Stimulated activated naive B cell treated with anti-CD40 and anti-IgM and Interleukin-4, amounts not matched to agents 10 μg/mL and 1 μg/mL and 100 μg/mL, for 72 hours (primary cell): Measurements from ENCODE around the gene TMEM62.
"Not testable (repeated sequence)": the region's sequence is repeated elsewhere in the genome, so short reads cannot be mapped to it uniquely, and the experiment has no call there.

ENCODE experiments used
- ATAC-seq, 2 donors: fragments of 150-1000 bp; cut with Tn5 transposase; replicated peaks; 2 replicates each; pipeline ENCODE4 v1.10.0; 2021; ENCODE audit warnings: moderate library complexity in 1 of 2
- DNase-seq: peaks from one replicate; pipeline ENCODE4 v3.0.0; 2021
- H3K27ac Mint-ChIP-seq: one replicate; pipeline ENCODE4 v1.8.0; 2022; ENCODE audit warnings: mild to moderate bottlenecking, mixed read lengths
- H3K27me3 Mint-ChIP-seq, 2 donors: one replicate each; pipeline ENCODE4 v1.8.0; 2022; ENCODE audit warnings: mixed read lengths in 2 of 2
- H3K36me3 Mint-ChIP-seq, 2 donors: one replicate each; pipeline ENCODE4 v1.8.0; 2022; ENCODE audit warnings: mixed read lengths in 2 of 2, mild to moderate bottlenecking in 1 of 2
- H3K4me1 Mint-ChIP-seq, 2 donors: one replicate each; pipeline ENCODE4 v1.8.0; 2022; ENCODE audit warnings: mixed read lengths in 2 of 2, mild to moderate bottlenecking in 1 of 2
- H3K4me3 Mint-ChIP-seq, 2 donors: one replicate each; pipeline ENCODE4 v1.8.0; 2022; ENCODE audit warnings: mild to moderate bottlenecking in 2 of 2, mixed read lengths in 2 of 2, moderate library complexity in 1 of 2
- H3K9me3 Mint-ChIP-seq, 2 donors: one replicate each; pipeline ENCODE4 v1.8.0; 2022; ENCODE audit warnings: mixed read lengths in 2 of 2, mild to moderate bottlenecking in 1 of 2

TMEM62 gene

DNA sequence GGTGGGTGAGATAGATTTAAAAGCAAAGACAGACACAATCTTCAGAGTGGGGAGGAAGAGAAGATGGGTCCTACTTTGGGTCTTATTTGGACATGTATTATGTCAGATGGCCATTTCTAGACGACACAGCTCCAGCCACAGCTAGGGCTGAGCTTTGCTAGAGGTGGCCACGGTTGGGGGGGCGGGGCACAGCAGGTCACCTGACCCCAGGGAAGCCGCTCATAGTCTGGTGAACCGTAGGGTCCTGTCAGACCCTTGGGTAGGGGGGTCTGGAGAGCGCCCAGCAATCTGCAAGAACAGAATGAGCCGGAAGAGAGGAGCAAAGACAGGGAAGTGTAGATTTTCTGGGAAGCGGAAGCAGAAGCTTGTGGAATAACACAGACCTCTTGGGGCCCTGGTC is 80.8 kb downstream of the TMEM62 start:
- DNase-seq (no peak), ATAC-seq (no peak)
- Mint-ChIP-seq H3K4me1 (no peaks in the 10 kb centered on the region), H3K9me3 (peaks cover 0 to 2% of the 10 kb centered on the region in 2 donors), H3K4me3 (no peak overlapping the region), H3K27me3 (peaks cover 9 to 28% of the 10 kb centered on the region in 2 donors), H3K27ac (no peak overlapping the region), H3K36me3 (no peaks in the 10 kb centered on the region)

GRCh38 chr15:43214592-43215295 is 81.4 kb downstream of the TMEM62 start:
- H3K4me1 Mint-ChIP-seq, result no peaks in the 10 kb centered on the region
- ATAC-seq, result no peak
- H3K9me3 Mint-ChIP-seq, result peaks cover 0 to 2% of the 10 kb centered on the region in 2 donors
- H3K27ac Mint-ChIP-seq, result no peak overlapping the region
- no peaks in the 10 kb centered on the region for H3K36me3 Mint-ChIP-seq
- H3K4me3 Mint-ChIP-seq, result no peak overlapping the region
- H3K27me3 Mint-ChIP-seq, result peaks cover 3 to 22% of the 10 kb centered on the region in 2 donors
- no peak for DNase-seq

DNA sequence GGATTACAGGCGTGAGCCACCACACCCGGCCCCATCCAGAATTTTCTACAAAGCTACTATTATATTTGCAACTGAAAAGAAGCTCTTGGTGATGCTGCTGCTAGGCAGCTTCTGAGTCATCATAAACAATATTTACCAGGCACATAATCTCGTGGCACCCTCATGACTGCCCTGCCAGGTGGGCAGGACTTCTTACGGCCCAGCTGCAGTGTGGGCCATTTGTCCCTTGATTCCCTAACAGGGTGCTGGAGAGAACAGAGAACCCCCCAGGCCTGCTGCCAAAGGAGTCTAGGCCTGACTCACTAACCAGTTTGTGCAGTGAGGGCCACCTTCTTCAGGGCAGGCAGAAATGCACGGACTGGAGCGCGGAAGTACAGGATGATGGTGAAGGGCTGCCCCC is 82.6 kb downstream of the TMEM62 start:
- peaks cover 0 to 2% of the 10 kb centered on the region in 2 donors for H3K9me3 Mint-ChIP-seq
- peaks cover 5 to 10% of the 10 kb centered on the region in 2 donors for H3K27me3 Mint-ChIP-seq
- no peak overlapping the region for H3K4me3 Mint-ChIP-seq
- no peaks in the 10 kb centered on the region for H3K36me3 Mint-ChIP-seq
- H3K27ac Mint-ChIP-seq, result no peak overlapping the region
- H3K4me1 Mint-ChIP-seq, result no peaks in the 10 kb centered on the region
- ATAC-seq (no peak), DNase-seq (no peak)

DNA sequence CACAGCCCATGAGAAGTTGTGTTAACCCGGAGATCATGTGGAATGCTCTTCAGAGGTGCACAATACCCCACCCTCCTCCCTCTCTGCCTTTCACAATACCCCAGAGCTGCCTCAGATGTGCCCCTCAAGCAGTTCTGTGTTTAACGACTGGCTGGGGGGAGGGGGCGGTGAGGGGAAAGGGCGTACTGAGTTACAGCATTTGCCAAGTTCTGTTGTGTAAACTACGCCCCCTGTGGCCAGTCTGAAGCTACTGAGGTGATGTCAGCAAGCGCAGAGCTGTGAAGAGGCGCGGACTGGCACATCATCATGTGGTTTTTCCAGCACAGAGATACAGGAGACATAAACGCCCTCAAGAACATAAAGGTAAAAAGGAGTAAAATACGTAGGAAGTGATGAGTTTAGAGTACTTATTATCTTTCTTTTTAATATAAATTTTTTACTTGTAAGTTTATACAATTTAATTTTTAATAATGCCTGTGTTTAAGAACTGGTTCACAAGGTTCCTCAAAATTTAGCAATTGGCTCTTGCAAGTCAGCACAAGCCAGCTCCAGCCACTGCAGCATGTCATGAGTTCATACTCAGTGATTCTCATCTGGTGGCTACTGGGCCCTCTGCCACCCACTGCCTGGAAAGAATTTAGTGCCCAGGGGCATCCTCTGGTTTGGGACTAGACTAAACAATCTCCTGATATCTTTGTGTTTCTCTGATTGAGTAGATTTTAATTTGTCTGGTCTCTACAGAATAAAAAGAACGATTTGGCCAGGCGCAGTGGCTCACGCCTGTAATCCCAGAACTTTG is 85.7 kb downstream of the TMEM62 start:
- Mint-ChIP-seq H3K4me1 (no peaks in the 10 kb centered on the region), H3K27ac (no peak overlapping the region), H3K36me3 (no peaks in the 10 kb centered on the region), H3K4me3 (no peak overlapping the region), H3K27me3 (peaks cover 5 to 9% of the 10 kb centered on the region in 2 donors), H3K9me3 (peaks cover 0 to 2% of the 10 kb centered on the region in 2 donors)
- ATAC-seq (no peak), DNase-seq (no peak)

GRCh38 chr15:43219929-43220928 is 86.8 kb downstream of the TMEM62 start:
- Mint-ChIP-seq H3K4me3 (no peak overlapping the region), H3K27me3 (peaks cover 5 to 9% of the 10 kb centered on the region in 2 donors), H3K27ac (no peak overlapping the region), H3K9me3 (peaks cover 0 to 2% of the 10 kb centered on the region in 2 donors), H3K36me3 (no peaks in the 10 kb centered on the region), H3K4me1 (no peaks in the 10 kb centered on the region)
- ATAC-seq, result no peak
- DNase-seq, result no peak

DNA sequence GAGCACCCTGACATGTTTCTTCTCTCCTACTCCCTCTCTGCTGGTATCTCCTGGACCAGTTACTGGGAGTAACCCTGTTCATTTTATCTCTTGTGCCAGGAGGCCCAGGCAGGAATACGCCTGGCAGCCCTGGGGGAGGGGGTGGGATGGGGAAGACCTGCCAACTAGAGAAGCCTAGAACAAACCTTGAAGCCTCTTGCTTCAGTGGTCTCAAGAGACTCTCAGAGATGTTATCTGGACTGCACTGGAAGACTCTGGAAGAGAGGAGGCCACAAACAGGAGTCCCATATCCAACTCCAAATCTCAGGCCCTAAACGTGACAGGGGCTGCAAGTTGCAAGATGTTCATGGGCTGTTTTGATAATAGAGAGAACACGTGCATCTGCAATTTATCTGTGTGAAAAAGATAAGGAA is 87.6 kb downstream of the TMEM62 start, which contains the start of gene EPB42:
TSS of gene EPB42 (minus strand) at position 28 of the 413 bp plus-strand sequence. CDS start 193 bp downstream, outside the sequence.
- ATAC-seq (no peak), DNase-seq (no peak)
- Mint-ChIP-seq H3K4me1 (peaks cover 5 to 7% of the 10 kb centered on the region in 2 donors), H3K36me3 (no peaks in the 10 kb centered on the region), H3K4me3 (no peak within 1 kb of the TSS), H3K27me3 (peaks cover 5 to 9% of the 10 kb centered on the region in 2 donors), H3K27ac (no peak within 1 kb of the TSS), H3K9me3 (peaks cover 0 to 2% of the 10 kb centered on the region in 2 donors)

GRCh38 chr15:43221422-43221821 is 88.0 kb downstream of the TMEM62 start:
- peaks cover 0 to 2% of the 10 kb centered on the region in 2 donors for H3K9me3 Mint-ChIP-seq
- peaks cover 5 to 7% of the 10 kb centered on the region in 2 donors for H3K4me1 Mint-ChIP-seq

DNA sequence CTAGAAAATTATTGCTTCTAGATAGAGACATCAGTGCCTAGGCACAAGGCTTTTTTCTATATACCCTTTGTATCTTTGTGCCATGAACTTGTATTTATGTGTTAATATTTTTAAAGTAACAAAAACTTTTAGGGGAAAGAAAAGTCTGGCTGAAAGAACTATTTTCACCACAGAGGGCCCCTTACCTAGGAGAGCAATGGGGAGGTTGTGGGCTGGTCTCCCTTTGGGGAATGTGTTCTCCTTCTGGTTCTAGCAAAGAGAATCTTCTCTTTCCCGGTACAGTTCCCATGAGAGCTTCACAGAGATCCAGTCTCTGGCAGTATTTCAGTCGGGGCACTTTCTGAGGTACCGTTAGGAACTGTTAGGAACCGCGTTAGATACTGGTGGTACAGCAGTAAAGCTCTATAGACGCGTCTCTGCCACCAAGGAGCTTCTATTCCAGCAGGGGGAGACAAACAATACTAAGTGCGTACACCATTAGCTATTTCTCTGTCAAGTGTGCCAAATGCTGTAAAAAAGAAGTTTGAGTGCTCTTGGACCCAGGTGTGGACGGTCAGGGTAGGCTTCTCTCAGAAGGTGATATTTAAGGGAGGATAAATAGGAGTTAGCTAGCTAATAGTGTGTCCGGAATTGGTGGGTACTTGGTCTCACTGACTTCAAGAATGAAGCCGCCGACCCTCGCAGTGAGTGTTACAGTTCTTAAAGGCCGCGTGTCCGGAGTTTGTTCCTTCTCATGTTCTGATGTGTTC is 92.0 kb downstream of the TMEM62 start:
- ATAC-seq (peak; percentile 98 to 99), DNase-seq (peak; percentile 37)
- H3K36me3 Mint-ChIP-seq, result no peaks in the 10 kb centered on the region
- H3K27ac Mint-ChIP-seq, result no peak overlapping the region
- no peaks in the 10 kb centered on the region for H3K9me3 Mint-ChIP-seq
- H3K4me1 Mint-ChIP-seq, result peaks cover 5 to 7% of the 10 kb centered on the region in 2 donors
- H3K4me3 Mint-ChIP-seq, result no peak overlapping the region
- peaks cover 0 to under 1% of the 10 kb centered on the region in 2 donors for H3K27me3 Mint-ChIP-seq

More at GRCh38 chr15:43221422-43221821, 88.0 kb downstream of the TMEM62 start:
- no peak for ATAC-seq
- H3K4me3 Mint-ChIP-seq, result no peak overlapping the region
- no peak overlapping the region for H3K27ac Mint-ChIP-seq
- H3K27me3 Mint-ChIP-seq, result peaks cover 5 to 9% of the 10 kb centered on the region in 2 donors
- H3K36me3 Mint-ChIP-seq, result no peaks in the 10 kb centered on the region
- no peak for DNase-seq

DNA sequence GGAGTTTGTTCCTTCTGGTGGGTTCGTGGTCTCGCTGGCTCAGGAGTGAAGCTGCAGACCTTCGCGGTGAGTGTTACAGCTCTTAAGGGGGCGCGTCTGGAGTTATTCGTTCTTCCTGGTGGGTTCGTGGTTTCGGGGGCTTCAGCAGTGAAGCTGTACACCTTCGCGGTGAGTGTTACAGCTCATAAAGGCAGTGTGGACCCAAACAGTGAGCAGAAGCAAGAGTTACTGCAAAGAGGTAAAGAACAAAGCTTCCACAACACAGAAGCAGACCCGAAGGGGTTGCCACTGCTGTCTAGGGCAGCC is 92.5 kb downstream of the TMEM62 start:
- H3K4me3 Mint-ChIP-seq, H3K4me1 Mint-ChIP-seq, H3K27me3 Mint-ChIP-seq, H3K36me3 Mint-ChIP-seq, DNase-seq, H3K27ac Mint-ChIP-seq, ATAC-seq, H3K9me3 Mint-ChIP-seq: not testable (repeated sequence)

DNA sequence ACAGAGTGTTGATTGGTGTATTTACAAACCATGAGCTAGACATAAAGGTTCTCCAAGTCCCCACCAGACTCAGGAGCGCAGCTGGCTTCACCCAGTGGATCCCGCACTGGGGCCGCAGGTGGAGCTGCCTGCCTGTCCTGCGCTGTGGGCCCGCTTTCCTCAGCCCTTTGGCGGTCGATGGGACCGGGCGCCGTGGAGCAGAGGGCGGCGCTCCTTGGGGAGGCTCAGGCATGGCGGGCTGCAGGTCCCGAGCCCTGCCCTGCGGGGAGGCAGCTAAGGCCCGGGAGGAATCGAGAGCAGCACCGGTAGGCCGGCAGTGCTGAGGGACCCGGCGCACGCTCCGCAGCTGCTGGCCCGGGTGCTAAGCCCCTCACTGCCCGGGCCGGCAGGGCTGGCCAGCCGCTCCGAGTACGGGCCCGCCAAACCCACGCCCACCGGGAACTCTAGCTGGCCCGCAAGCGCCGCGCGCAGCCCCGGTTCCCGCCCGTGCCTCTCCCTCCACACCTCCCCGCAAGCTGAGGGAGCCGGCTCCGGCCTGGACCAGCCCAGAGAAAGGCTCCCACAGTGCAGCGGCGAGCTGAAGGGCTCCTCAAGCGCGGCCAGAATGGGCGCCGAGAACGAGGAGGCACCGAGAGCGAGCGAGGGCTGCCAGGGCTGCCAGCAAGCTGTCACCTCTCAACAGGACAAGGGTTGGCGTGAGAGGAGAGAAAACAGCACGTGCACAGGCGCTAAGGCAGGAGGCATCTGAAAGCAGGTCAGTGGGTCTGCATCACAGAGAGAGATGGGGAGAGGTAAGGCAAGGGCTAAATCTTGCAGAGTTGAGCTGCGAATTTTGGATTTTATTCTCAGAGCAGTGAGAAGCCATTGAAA is 93.3 kb downstream of the TMEM62 start:
- Mint-ChIP-seq H3K9me3 (no peaks in the 10 kb centered on the region), H3K27me3 (no peaks in the 10 kb centered on the region), H3K36me3 (no peaks in the 10 kb centered on the region), H3K27ac (no peak overlapping the region), H3K4me1 (peaks cover 5 to 7% of the 10 kb centered on the region in 2 donors), H3K4me3 (no peak overlapping the region)
- no peak for ATAC-seq
- DNase-seq, result no peak

GRCh38 chr15:43229977-43230376 is 96.6 kb downstream of the TMEM62 start:
- ATAC-seq (no peak), DNase-seq (no peak)
- Mint-ChIP-seq H3K27me3 (no peaks in the 10 kb centered on the region), H3K4me3 (no peak overlapping the region), H3K36me3 (no peaks in the 10 kb centered on the region), H3K4me1 (peaks cover 5 to 7% of the 10 kb centered on the region in 2 donors), H3K9me3 (no peaks in the 10 kb centered on the region), H3K27ac (no peak overlapping the region)

DNA sequence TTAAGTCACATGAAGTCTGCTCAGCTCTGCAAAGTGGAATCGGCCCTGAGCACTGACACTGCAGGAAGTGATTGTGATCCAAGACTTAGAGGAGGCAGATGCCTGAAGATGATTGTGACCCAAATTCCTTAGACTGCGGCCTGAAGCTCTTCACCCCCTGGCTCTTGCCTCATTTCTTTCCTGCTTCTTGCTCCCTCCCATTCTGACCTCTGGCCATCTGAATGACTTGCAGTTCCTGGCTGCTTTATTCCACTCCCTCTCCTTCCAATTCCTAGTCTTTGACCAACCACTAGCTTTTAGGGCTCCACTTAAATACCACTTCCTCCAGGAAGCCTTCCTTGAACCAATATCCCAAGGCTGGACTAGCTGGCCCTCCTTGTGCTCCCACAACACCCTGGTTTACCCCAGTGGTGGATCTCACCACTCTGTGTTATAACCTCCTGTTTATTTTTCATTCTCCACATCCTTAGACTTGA is 97.3 kb downstream of the TMEM62 start:
- Mint-ChIP-seq H3K4me3 (no peak overlapping the region), H3K9me3 (no peaks in the 10 kb centered on the region), H3K4me1 (peaks cover 3 to 4% of the 10 kb centered on the region in 2 donors), H3K27ac (no peak overlapping the region), H3K27me3 (no peaks in the 10 kb centered on the region), H3K36me3 (no peaks in the 10 kb centered on the region)
- ATAC-seq (no peak), DNase-seq (no peak)
